ENCODE results near the gene PIM1.
A peak's percentile ranks its signal among the peaks of the same experiment; 100 is the strongest.

PIM1 gene

DNA sequence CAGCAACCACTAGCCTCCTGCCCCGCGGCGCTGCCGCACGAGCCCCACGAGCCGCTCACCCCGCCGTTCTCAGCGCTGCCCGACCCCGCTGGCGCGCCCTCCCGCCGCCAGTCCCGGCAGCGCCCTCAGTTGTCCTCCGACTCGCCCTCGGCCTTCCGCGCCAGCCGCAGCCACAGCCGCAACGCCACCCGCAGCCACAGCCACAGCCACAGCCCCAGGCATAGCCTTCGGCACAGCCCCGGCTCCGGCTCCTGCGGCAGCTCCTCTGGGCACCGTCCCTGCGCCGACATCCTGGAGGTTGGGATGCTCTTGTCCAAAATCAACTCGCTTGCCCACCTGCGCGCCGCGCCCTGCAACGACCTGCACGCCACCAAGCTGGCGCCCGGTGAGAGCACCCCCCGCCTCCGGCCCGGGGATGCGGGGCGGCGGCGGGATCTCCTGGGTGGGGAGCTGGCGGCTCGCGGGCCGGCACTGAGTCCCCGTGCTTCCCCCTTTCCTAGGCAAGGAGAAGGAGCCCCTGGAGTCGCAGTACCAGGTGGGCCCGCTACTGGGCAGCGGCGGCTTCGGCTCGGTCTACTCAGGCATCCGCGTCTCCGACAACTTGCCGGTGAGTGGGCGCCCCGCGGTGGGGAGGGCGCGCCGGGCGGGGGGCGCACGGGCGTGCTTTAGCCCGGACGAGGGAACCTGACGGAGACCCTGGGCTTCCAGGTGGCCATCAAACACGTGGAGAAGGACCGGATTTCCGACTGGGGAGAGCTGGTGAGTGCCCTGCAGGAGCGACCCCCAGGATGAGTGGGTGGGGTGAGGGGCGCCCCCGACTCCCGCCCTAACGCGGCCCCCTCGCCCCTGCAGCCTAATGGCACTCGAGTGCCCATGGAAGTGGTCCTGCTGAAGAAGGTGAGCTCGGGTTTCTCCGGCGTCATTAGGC lies 585 bp downstream of the PIM1 start:
- ChIA-PET CTCF (interaction anchor here (0.7 to 16.4 kb wide), 32 partner anchors 10 to 404 kb away, joined by 3 to 519 read pairs (median 6); partner anchors contain the start of gene FGD2), POLR2A (interaction anchor here (0.6 to 2.3 kb wide), 4 partner anchors 114 to 149 kb away, joined by 3 to 9 read pairs (median 4); no protein-coding TSS in a partner anchor)
- TF ChIP-seq, protein P1, sequence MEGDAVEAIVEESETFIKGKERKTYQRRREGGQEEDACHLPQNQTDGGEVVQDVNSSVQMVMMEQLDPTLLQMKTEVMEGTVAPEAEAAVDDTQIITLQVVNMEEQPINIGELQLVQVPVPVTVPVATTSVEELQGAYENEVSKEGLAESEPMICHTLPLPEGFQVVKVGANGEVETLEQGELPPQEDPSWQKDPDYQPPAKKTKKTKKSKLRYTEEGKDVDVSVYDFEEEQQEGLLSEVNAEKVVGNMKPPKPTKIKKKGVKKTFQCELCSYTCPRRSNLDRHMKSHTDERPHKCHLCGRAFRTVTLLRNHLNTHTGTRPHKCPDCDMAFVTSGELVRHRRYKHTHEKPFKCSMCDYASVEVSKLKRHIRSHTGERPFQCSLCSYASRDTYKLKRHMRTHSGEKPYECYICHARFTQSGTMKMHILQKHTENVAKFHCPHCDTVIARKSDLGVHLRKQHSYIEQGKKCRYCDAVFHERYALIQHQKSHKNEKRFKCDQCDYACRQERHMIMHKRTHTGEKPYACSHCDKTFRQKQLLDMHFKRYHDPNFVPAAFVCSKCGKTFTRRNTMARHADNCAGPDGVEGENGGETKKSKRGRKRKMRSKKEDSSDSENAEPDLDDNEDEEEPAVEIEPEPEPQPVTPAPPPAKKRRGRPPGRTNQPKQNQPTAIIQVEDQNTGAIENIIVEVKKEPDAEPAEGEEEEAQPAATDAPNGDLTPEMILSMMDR (IDR thresholded peaks at IDR 0.05; ENCODE audit: control extremely low read depth, extremely low read depth, low read depth, missing control alignments) = peak; percentile 18
- peak; percentile 29 for DNase-seq (ENCODE audit: extremely low spot score)

DNA sequence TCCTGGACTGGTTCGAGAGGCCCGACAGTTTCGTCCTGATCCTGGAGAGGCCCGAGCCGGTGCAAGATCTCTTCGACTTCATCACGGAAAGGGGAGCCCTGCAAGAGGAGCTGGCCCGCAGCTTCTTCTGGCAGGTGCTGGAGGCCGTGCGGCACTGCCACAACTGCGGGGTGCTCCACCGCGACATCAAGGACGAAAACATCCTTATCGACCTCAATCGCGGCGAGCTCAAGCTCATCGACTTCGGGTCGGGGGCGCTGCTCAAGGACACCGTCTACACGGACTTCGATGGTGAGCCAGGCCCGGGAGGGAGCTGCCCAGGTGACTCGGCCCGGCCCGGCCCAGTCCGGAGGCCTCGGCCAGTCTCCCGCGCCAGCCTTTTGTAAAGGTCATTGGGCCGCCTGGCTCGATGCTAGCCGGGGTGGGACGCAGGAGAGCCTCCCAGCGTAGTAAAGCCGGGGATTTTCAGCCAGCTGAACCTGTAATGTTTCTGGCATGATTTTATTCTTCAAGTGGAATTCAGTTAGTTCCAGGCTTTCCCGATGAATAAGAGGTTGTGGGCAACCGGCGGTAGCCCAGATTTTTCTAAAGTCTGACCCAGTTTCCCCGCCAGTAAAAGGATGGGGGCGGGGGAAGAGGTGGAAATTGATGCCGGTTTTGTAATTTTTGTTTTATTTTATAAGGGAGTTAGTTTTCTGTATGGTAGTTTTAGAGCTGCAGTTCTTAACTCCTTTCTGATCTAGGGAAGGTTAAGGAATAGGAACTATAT lies 1.4 kb downstream of the PIM1 start:
- peak; percentile 26 for DNase-seq (ENCODE audit: extremely low spot score)
- POLR2A ChIA-PET = interaction anchor here (0.9 to 2.3 kb wide), 4 partner anchors 23 to 142 kb away, joined by 3 to 9 read pairs (median 4); no protein-coding TSS in a partner anchor
- CTCF ChIA-PET = interaction anchor here (0.7 to 16.4 kb wide), 36 partner anchors 8 to 404 kb away, joined by 3 to 519 read pairs (median 6); partner anchors contain the start of gene FGD2
- TF ChIP-seq, protein P1 (IDR thresholded peaks at IDR 0.05; ENCODE audit: control extremely low read depth, extremely low read depth, low read depth, missing control alignments) = no peak

DNA sequence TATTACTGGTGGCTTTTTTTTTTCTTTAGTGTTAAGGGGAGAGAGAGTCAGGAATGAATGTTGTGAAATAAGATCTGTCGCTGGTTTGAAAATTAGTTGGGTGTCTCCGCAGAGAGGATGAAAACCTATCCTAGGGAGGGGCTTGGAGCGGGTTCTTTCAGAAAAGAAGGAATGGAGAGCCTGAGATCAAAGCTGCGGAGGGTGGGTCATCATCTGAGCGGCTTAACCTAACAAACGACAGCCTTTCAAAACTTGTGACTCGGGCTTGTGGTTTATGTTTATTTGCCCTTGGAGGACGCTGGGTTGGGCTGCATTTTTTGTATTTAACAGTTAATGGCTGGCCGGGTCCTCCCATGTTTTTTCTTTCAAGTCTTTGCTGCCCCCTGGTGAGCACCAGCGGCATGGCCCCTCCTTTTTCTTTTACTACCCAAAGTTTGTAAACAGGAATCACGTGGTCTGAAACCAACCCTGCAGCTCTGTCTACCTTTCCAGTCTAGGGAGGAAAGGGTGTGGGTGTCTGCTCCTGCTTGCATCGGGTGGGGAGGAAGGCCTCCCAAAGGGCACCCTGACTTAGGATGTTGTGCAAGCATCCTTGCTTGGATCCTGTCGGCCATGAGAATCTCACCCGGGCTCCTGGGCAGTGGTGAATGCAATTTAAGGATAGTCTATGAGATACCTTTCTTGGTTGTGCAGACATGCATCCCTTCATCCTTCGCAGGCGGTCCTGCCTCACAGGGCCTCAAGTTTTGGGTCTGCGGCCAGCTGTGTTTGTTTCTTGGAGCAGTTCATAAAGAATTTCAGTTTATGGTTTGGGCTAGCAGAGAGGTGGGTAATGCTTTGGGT lies 2.2 kb downstream of the PIM1 start:
- ChIA-PET POLR2A (interaction anchor here (1.1 to 2.3 kb wide), 2 partner anchors 22 to 121 kb away, joined by 4 to 9 read pairs; no protein-coding TSS in a partner anchor), CTCF (interaction anchor here (0.7 to 16.4 kb wide), 36 partner anchors 9 to 405 kb away, joined by 3 to 519 read pairs (median 6); partner anchors contain the start of gene FGD2)
- TF ChIP-seq, protein P1 (IDR thresholded peaks at IDR 0.05; ENCODE audit: control extremely low read depth, extremely low read depth, low read depth, missing control alignments) = peak; percentile 86
- DNase-seq (ENCODE audit: extremely low spot score) = peak; percentile 78

DNA sequence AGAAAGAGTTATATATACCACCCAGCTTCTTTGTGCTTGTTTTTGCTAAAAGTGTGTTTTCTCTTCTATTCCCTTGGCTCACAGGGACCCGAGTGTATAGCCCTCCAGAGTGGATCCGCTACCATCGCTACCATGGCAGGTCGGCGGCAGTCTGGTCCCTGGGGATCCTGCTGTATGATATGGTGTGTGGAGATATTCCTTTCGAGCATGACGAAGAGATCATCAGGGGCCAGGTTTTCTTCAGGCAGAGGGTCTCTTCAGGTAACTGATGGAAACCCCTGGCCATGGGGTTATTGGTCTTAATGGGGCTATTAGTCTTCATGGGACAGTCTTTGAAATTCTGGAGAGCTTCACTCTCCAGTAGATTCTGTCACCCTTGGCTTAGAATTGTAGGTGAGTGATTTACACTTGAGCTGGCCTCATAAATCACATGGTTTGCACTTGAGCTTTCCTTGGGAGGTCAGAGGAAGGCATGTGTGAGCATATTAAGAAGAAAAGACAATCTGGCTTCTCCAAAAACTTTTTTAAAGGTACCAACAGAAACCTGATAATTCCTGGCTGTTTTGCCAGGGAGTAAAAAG lies 3.0 kb downstream of the PIM1 start:
- ChIA-PET POLR2A (interaction anchor here (2.3 kb wide), 1 partner anchor 122 kb away, joined by 9 read pairs; no protein-coding TSS in a partner anchor), CTCF (interaction anchor here (0.7 to 16.4 kb wide), 28 partner anchors 9 to 406 kb away, joined by 3 to 519 read pairs (median 9); no protein-coding TSS in a partner anchor)
- TF ChIP-seq, protein P1 (IDR thresholded peaks at IDR 0.05; ENCODE audit: control extremely low read depth, extremely low read depth, low read depth, missing control alignments) = no peak
- DNase-seq (ENCODE audit: extremely low spot score) = no peak

DNA sequence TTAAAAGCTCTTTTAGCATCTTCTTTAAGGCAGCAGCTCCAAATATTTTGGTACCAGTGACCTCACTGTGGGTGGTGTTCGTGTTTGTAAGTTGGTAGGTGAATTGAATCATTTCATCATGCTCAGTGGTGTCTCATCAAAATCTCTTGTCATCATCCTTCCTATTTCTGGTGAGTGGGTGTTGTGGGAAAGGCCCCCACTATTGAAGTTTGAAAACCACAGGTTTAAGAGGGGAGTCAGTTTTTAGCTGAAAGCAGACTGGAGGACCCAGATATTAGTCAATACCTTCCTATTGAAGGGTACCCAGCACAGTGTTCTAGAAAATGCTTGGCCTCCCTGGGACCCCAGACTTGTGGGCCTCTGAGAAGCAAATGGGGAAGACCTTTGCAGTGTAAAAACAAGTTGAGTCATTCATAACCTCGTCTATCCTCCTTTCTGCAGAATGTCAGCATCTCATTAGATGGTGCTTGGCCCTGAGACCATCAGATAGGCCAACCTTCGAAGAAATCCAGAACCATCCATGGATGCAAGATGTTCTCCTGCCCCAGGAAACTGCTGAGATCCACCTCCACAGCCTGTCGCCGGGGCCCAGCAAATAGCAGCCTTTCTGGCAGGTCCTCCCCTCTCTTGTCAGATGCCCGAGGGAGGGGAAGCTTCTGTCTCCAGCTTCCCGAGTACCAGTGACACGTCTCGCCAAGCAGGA lies 3.7 kb downstream of the PIM1 start:
- CTCF ChIA-PET = interaction anchor here (0.7 to 16.4 kb wide), 18 partner anchors 9 to 407 kb away, joined by 3 to 519 read pairs (median 10); no protein-coding TSS in a partner anchor
- POLR2A ChIA-PET = no interaction called here
- DNase-seq (ENCODE audit: extremely low spot score) = no peak
- TF ChIP-seq, protein P1 (IDR thresholded peaks at IDR 0.05; ENCODE audit: control extremely low read depth, extremely low read depth, low read depth, missing control alignments) = no peak

Measured in GM10248 (cell line).